Endothelial cell of umbilical vein (primary cell): Measurements from ENCODE around the gene FAM107A. TPM values are rescaled to one million over a fixed set of nuclear protein-coding genes. Genes with fewer than 3 reads are reported as not detected.

Source experiments
- BruUV-seq: library from RNA; stranded (reverse); fragments of 400-500 nt; replicated peaks from 2 replicates; lab custom pipeline; 2021; lab: Mats Ljungman, UMichigan
- CTCF ChIA-PET: fragments of 300-600, 350-600 bp; sonication (Branson Sonifier 250); formaldehyde crosslinking; loops from one replicate; lab custom pipeline; 2021; ENCODE audit warnings: antibody characterized with exemption, inconsistent platforms; lab: Charles Lee
- POLR2A ChIA-PET: fragments of 300-600, 350-600 bp; sonication (Branson Sonifier 250); formaldehyde crosslinking; loops from one replicate; lab custom pipeline; 2021; ENCODE audit warnings: antibody characterized with exemption, inconsistent platforms; lab: Charles Lee
- DNase-seq: peaks from one replicate; pipeline ENCODE4 v3.0.0-alpha.2; 2011; ENCODE audit warnings: low read depth, low spot score
- FAIRE-seq: peaks from 2 replicates; lab custom pipeline; 2011; peaks lifted over from hg19 to GRCh38; lab: Jason Lieb, UNC
- H2AFZ ChIP-seq: 2 replicates; pipeline ENCODE4 v1.6.0; 2012; ENCODE audit warnings: low read depth, low read length, control low read depth, inconsistent platforms
- H3K27ac ChIP-seq: 2 replicates; pipeline ENCODE4 v1.5.1; 2011; ENCODE audit warnings: low read depth, mild to moderate bottlenecking, control low read depth, low read length, moderate library complexity; ENCODE audit not compliant: insufficient read depth
- H3K27me3 ChIP-seq, 2 experiments: 2 replicates each; pipeline versions ENCODE4 v1.6.0 to v1.6.1; 2011; ENCODE audit warnings: low read length in 2 of 2, mixed read lengths in 1 of 2; ENCODE audit not compliant: control insufficient read depth in 2 of 2, insufficient read depth in 2 of 2
- H3K36me3 ChIP-seq, 2 experiments: 2 replicates in 1 of 2; 3 replicates in 1 of 2; pipeline ENCODE4 v1.5.1; 2011; ENCODE audit warnings: low read length in 2 of 2, mild to moderate bottlenecking in 1 of 2, moderate library complexity in 1 of 2; ENCODE audit not compliant: control insufficient read depth in 2 of 2, insufficient read depth in 2 of 2; ENCODE audit errors: extremely low read depth in 1 of 2
- H3K4me1 ChIP-seq: 3 replicates; pipeline ENCODE4 v1.5.1; 2011; ENCODE audit warnings: mild to moderate bottlenecking, low read length; ENCODE audit not compliant: control insufficient read depth, insufficient read depth; ENCODE audit errors: extremely low read depth
- H3K4me2 ChIP-seq: 2 replicates; pipeline ENCODE4 v1.6.1; 2011; ENCODE audit warnings: low read length, control low read depth, mixed read lengths; ENCODE audit not compliant: insufficient read depth
- H3K4me3 ChIP-seq, 3 experiments: fragments of 200-600 bp in 1 of 3; sonication (generic), shearing (Covaris generic) in 1 of 3; replicated peaks in 1 of 3; 2 replicates each; pipeline ENCODE4 v1.5.1; 2011 to 2016; ENCODE audit warnings: control low read depth in 3 of 3, low read length in 3 of 3, mild to moderate bottlenecking in 2 of 3, inconsistent platforms in 1 of 3, low read depth in 1 of 3, moderate library complexity in 1 of 3; ENCODE audit not compliant: insufficient read depth in 1 of 3
- H3K79me2 ChIP-seq: 2 replicates; pipeline ENCODE4 v1.6.0; 2012; ENCODE audit warnings: low read length, inconsistent platforms; ENCODE audit not compliant: control insufficient read depth, insufficient read depth
- H3K9ac ChIP-seq: replicated peaks from 2 replicates; pipeline ENCODE3; 2011; ENCODE audit warnings: low read length, control low read depth; ENCODE audit not compliant: insufficient read depth; ENCODE audit errors: extremely low read depth
- H3K9me1 ChIP-seq: replicated peaks from 3 replicates; pipeline ENCODE4 v1.6.0; 2011; ENCODE audit warnings: mild to moderate bottlenecking, low read length; ENCODE audit not compliant: control insufficient read depth, insufficient read depth; ENCODE audit errors: extremely low read depth
- H3K9me3 ChIP-seq: replicated peaks from 2 replicates; pipeline ENCODE4 v1.5.1; 2012; ENCODE audit warnings: low read length, inconsistent platforms; ENCODE audit not compliant: control insufficient read depth, insufficient read depth
- H4K20me1 ChIP-seq: replicated peaks from 2 replicates; pipeline ENCODE3; 2011; ENCODE audit warnings: mild to moderate bottlenecking, low read length; ENCODE audit not compliant: control insufficient read depth, insufficient read depth; ENCODE audit errors: extremely low read depth
- CTCF ChIP-seq, 2 donors: IDR thresholded peaks; 1 replicate in 1 of 2; 2 replicates in 1 of 2; pipeline ENCODE4 v1.5.1; 2011; ENCODE audit warnings: low read length in 2 of 2, mild to moderate bottlenecking in 2 of 2, moderate library complexity in 2 of 2, control low read depth in 1 of 2, inconsistent platforms in 1 of 2, low read depth in 1 of 2; ENCODE audit not compliant: insufficient read depth in 1 of 2; ENCODE audit errors: extremely low read depth in 1 of 2
- EZH2 ChIP-seq: IDR thresholded peaks from 2 replicates; pipeline ENCODE4 v1.6.1; 2012; ENCODE audit warnings: borderline replicate concordance, low read depth, mild to moderate bottlenecking, moderate library complexity, low read length, inconsistent platforms; ENCODE audit not compliant: severe bottlenecking
- FOS ChIP-seq: IDR thresholded peaks from 2 replicates; pipeline ENCODE4 v1.6.1; 2011; ENCODE audit warnings: mild to moderate bottlenecking, low read length, moderate library complexity, borderline replicate concordance; ENCODE audit not compliant: insufficient read depth
- GATA2 ChIP-seq: IDR thresholded peaks from 2 replicates; pipeline ENCODE4 v1.7.0; 2011; ENCODE audit warnings: low read depth, mild to moderate bottlenecking, moderate library complexity, mixed read lengths, low read length; ENCODE audit not compliant: insufficient read length, insufficient read depth
- JUN ChIP-seq: IDR thresholded peaks from 2 replicates; pipeline ENCODE4 v1.6.1; 2011; ENCODE audit warnings: borderline replicate concordance, low read depth; ENCODE audit not compliant: insufficient read length, insufficient read depth
- MYC ChIP-seq: IDR thresholded peaks from one replicate; pipeline ENCODE4 v1.6.1; 2011; ENCODE audit warnings: mild to moderate bottlenecking, low read depth, low read length
- POLR2A ChIP-seq: IDR thresholded peaks from 2 replicates; pipeline ENCODE4 v1.6.1; 2012; ENCODE audit warnings: low read depth, mild to moderate bottlenecking, control low read depth, low read length
- POLR2AphosphoS5 ChIP-seq: IDR thresholded peaks from 2 replicates; pipeline ENCODE4 v1.6.1; 2012; ENCODE audit warnings: low read depth, mild to moderate bottlenecking, control low read depth, low read length, moderate library complexity; ENCODE audit not compliant: insufficient read depth
- dilution Hi-C: fragments of 300-500 bp; cut with MboI; formaldehyde crosslinking; loops from one replicate; pipeline ENCODE4 v1.15.0; 2019; ENCODE audit warnings: low sequenced_read_pairs; ENCODE audit not compliant: extremely low pct_ligation_motif_present
- intact Hi-C: fragments of 100-400 bp; cut with micrococcal nuclease; formaldehyde crosslinking; loops from one replicate; pipeline ENCODE4 v1.10.0; 2022
- polyA plus RNA-seq, 4 experiments: library from polyadenylated mRNA; depleted of rRNA in 3 of 4; stranded (reverse) in 3 of 4; unstranded in 1 of 4; fragments of >200 nt; gene quantifications; 2 replicates each; pipeline versions ENCODE4 v1.2.1 to v1.2.3, GENCODE V29; 2011 to 2012; ENCODE audit warnings: missing spikeins in 1 of 4
- total RNA-seq: library from RNA; stranded (reverse); gene quantifications from 2 replicates; pipeline ENCODE4 v1.2.3, GENCODE V29; 2021
- TF ChIP-seq, protein P1 (sequence below): IDR thresholded peaks from 2 replicates; pipeline ENCODE4 v1.6.1; 2011; ENCODE audit not compliant: insufficient read depth, insufficient read length

The FAM107A gene
- total and polyA plus RNA-seq, 2 donors (not counting 3 experiments of a cell fraction or from before 2014, with no cell fraction given), result 5.7 to 10.7 TPM

- Histone ChIP-seq H3K79me2 (no peaks in the 10 kb centered on the region), H3K4me3 (no peak overlapping the region), H3K36me3 (no peaks in the 10 kb centered on the region), H3K27me3 (no peaks in the 10 kb centered on the region), H3K9ac (no peak overlapping the region), H3K4me1 (peaks cover 10% of the 10 kb centered on the region), H4K20me1 (no peaks in the 10 kb centered on the region), H3K9me1 (no peaks in the 10 kb centered on the region), H3K27ac (no peak overlapping the region), H3K4me2 (no peak overlapping the region), H3K9me3 (no peaks in the 10 kb centered on the region), H2AFZ (no peak overlapping the region)
- TF ChIP-seq FOS (no peak), MYC (no peak), CTCF (IDR thresholded peaks at IDR 0.05; ENCODE audit: extremely low read depth in 1 of 2, insufficient read depth in 1 of 2, low read depth in 1 of 2, low read length in 2 of 2) (no peak), JUN (no peak), POLR2A (no peak), POLR2AphosphoS5 (no peak), GATA2 (no peak), EZH2 (no peak)
- TF ChIP-seq, protein P1, sequence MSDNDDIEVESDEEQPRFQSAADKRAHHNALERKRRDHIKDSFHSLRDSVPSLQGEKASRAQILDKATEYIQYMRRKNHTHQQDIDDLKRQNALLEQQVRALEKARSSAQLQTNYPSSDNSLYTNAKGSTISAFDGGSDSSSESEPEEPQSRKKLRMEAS, result no peak
- POLR2A ChIA-PET, result no interaction called here
- CTCF ChIA-PET, result interaction anchor here (0.7 to 6.6 kb wide), 4 partner anchors 10 to 88 kb away, joined by 3 to 132 read pairs (median 11); no protein-coding TSS in a partner anchor
- no peak for FAIRE-seq
- intact Hi-C loops (no loop called here), dilution Hi-C loops (no loop called here)
- no peak for DNase-seq
- BruUV-seq, result no TSS peak
Observed at GRCh38 chr3:58557491-58557890, 19.7 kb downstream of the FAM107A start.
